Testis (tissue), 2 donors: ENCODE measurements around the gene PLA2G3.

ENCODE experiments used
- CTCF ChIP-seq, 3 experiments: fragments of 450-650 bp in 2 of 3; fragments of 200-600 bp in 1 of 3; sonication (generic) in 1 of 3; IDR thresholded peaks; one replicate each; pipeline ENCODE4 v1.5.1; 2016 to 2019; ENCODE audit warnings: antibody characterized with exemption in 3 of 3, mild to moderate bottlenecking in 2 of 3, moderate library complexity in 1 of 3
- POLR2A ChIP-seq: fragments of 450-650 bp; IDR thresholded peaks from one replicate; pipeline ENCODE4 v1.6.1; 2017; ENCODE audit warnings: antibody characterized with exemption, mild to moderate bottlenecking, moderate library complexity

- no peak for TF ChIP-seq CTCF (IDR thresholded peaks at IDR 0.05)
- TF ChIP-seq POLR2A, result no peak
Measured at GRCh38 chr22:31103899-31104694, 36.2 kb downstream of the PLA2G3 start.
